ENCODE measurements around the gene ATG4C.
"Not testable (repeated sequence)": the region's sequence is repeated elsewhere in the genome, so short reads cannot be mapped to it uniquely, and the experiment has no call there.

DNA sequence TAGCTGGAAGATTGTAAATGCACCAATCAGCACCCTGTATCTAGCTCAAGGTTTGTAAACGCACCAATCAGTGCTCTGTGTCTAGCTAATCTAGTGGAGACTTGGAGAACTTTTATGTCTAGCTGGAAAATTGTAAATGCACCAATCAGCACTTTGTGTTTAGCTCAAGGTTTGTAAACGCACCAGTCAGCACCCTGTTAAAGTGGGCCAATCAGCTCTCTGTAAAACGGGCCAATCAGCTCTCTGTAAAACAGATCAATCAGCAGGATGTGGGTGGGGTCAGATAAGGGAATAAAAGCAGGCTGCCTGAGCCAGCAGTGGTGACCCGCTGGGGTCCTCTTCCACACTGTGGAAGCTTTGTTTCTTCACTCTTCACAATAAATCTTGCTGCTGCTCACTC lies 21.9 kb upstream of the ATG4C start:
- TF ChIP-seq, protein P1, sequence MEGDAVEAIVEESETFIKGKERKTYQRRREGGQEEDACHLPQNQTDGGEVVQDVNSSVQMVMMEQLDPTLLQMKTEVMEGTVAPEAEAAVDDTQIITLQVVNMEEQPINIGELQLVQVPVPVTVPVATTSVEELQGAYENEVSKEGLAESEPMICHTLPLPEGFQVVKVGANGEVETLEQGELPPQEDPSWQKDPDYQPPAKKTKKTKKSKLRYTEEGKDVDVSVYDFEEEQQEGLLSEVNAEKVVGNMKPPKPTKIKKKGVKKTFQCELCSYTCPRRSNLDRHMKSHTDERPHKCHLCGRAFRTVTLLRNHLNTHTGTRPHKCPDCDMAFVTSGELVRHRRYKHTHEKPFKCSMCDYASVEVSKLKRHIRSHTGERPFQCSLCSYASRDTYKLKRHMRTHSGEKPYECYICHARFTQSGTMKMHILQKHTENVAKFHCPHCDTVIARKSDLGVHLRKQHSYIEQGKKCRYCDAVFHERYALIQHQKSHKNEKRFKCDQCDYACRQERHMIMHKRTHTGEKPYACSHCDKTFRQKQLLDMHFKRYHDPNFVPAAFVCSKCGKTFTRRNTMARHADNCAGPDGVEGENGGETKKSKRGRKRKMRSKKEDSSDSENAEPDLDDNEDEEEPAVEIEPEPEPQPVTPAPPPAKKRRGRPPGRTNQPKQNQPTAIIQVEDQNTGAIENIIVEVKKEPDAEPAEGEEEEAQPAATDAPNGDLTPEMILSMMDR (conservative IDR thresholded peaks at IDR 0.05) = not testable (repeated sequence)
- TF ChIP-seq EZH2 (IDR thresholded peaks at IDR 0.05; ENCODE audit: low read depth) = not testable (repeated sequence)

All from PC-9 (cell line).